Measurements from ENCODE around the gene SLC25A25. TPM values are rescaled to one million over a fixed set of nuclear protein-coding genes. Genes with fewer than 3 reads are reported as not detected.

The SLC25A25 gene
- total and polyA plus RNA-seq, 2 of the 8 experiments (the other 6 are each of a cell fraction or from before 2014, with no cell fraction given): 6.5 to 18.5 TPM

DNA sequence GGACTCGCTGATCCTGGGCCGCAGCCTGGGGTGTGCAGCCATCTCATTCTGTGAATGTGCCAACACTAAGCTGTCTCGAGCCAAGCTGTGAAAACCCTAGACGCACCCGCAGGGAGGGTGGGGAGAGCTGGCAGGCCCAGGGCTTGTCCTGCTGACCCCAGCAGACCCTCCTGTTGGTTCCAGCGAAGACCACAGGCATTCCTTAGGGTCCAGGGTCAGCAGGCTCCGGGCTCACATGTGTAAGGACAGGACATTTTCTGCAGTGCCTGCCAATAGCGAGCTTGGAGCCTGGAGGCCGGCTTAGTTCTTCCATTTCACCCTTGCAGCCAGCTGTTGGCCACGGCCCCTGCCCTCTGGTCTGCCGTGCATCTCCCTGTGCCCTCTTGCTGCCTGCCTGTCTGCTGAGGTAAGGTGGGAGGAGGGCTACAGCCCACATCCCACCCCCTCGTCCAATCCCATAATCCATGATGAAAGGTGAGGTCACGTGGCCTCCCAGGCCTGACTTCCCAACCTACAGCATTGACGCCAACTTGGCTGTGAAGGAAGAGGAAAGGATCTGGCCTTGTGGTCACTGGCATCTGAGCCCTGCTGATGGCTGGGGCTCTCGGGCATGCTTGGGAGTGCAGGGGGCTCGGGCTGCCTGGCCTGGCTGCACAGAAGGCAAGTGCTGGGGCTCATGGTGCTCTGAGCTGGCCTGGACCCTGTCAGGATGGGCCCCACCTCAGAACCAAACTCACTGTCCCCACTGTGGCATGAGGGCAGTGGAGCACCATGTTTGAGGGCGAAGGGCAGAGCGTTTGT lies 39.6 kb downstream of the SLC25A25 start:
- H2BK12ac ChIP-seq (ENCODE audit: low read depth, low read length): no peak overlapping the region
- no peak overlapping the region for H3K23ac ChIP-seq (ENCODE audit: insufficient read length)
- H3K79me1 ChIP-seq (ENCODE audit: low read depth, low read length): no peaks in the 10 kb centered on the region; the same call in 1 of the 2 replicates
- H4K20me1 ChIP-seq (replicated peaks in 1 of 2; ENCODE audit: control insufficient read depth in 1 of 2, insufficient read depth in 2 of 2, low read length in 2 of 2): peaks cover 3 to 12% of the 10 kb centered on the region in 2 experiments
- no peak overlapping the region for H3K4me3 ChIP-seq (ENCODE audit: extremely low read depth in 1 of 4, insufficient read depth in 2 of 4, low read depth in 3 of 4, low read length in 4 of 4)
- H3K18ac ChIP-seq (ENCODE audit: extremely low read depth, low read length): no peak overlapping the region
- H4K8ac ChIP-seq (ENCODE audit: extremely low read depth, insufficient read depth, low read length): no peak overlapping the region
- FAIRE-seq: no peak
- H3K4me2 ChIP-seq (ENCODE audit: insufficient read depth in 1 of 2, low read depth in 2 of 2, low read length in 2 of 2): no peak overlapping the region
- H3K4me1 ChIP-seq (replicated peaks in 1 of 4; ENCODE audit: control insufficient read depth in 3 of 4, insufficient read depth in 4 of 4, low read length in 3 of 4): no peaks in the 10 kb centered on the region
- H3K9ac ChIP-seq (replicated peaks in 1 of 4; ENCODE audit: extremely low read depth in 1 of 4, low read depth in 3 of 4, low read length in 3 of 4): no peak overlapping the region
- H4K5ac ChIP-seq (ENCODE audit: insufficient read length, low read depth, low read length): no peak overlapping the region
- H3K79me2 ChIP-seq (ENCODE audit: control insufficient read depth in 1 of 2, insufficient read depth in 2 of 2, low read length in 2 of 2): no peaks in the 10 kb centered on the region
- H2BK120ac ChIP-seq (replicated peaks; ENCODE audit: low read depth, low read length): no peak overlapping the region
- no peaks in the 10 kb centered on the region for H3K9me3 ChIP-seq (ENCODE audit: insufficient read depth in 2 of 2, low read depth in 1 of 2, low read length in 1 of 2)
- peaks cover 13 to 44% (median 38%) of the 10 kb centered on the region in 4 experiments for H3K36me3 ChIP-seq (ENCODE audit: control insufficient read depth in 2 of 4, insufficient read depth in 4 of 4, low read length in 3 of 4)
- no peaks in the 10 kb centered on the region for H3K27me3 ChIP-seq (replicated peaks in 1 of 4; ENCODE audit: control insufficient read depth in 3 of 4, extremely low read depth in 1 of 4, insufficient read depth in 3 of 4, low read length in 3 of 4)
- no peak overlapping the region for H2AFZ ChIP-seq (ENCODE audit: low read length)
- no peak overlapping the region for H4K91ac ChIP-seq (replicated peaks; ENCODE audit: insufficient read length, low read length)
- H3K56ac ChIP-seq (replicated peaks; ENCODE audit: insufficient read length, low read depth, low read length): no peak overlapping the region
- ChIA-PET CTCF (ENCODE audit: partially characterized antibody) (interaction anchor here (1.2 to 6.6 kb wide), 8 partner anchors 9 to 164 kb away, joined by 3 to 32 read pairs (median 4); no protein-coding TSS in a partner anchor), POLR2A (ENCODE audit: partially characterized antibody) (interaction anchor here (0.9 to 12.1 kb wide), 6 partner anchors 8 to 41 kb away, joined by 3 to 119 read pairs (median 19); partner anchors contain the start of gene NAIF1)
- H3K14ac ChIP-seq (ENCODE audit: insufficient read length): no peak overlapping the region
- H2BK5ac ChIP-seq (ENCODE audit: low read depth, low read length): no peak overlapping the region; the same call in 1 of the 2 replicates
- WGBS, 2 experiments (ENCODE audit: extremely low coverage in 1 of 2, insufficient coverage in 1 of 2, insufficient read length in 1 of 2, insufficient replicate concordance in 2 of 2, low coverage in 1 of 2, low lambda C conversion rate in 2 of 2, missing lambda C conversion rate in 1 of 2): 85% methylated on average over 18 of the region's 18 CpGs; no CpG with 5 or more reads in 1 of the 2 experiments
- H3K23me2 ChIP-seq (ENCODE audit: low read depth, low read length): no peaks in the 10 kb centered on the region
- no peak for DNase-seq (ENCODE audit: low read depth in 1 of 2, low spot score in 2 of 2)
- H3K27ac ChIP-seq (ENCODE audit: low read depth, low read length): no peak overlapping the region
- no peak overlapping the region for H3K4ac ChIP-seq (replicated peaks; ENCODE audit: insufficient read length, low read depth, low read length)
- H2BK15ac ChIP-seq (ENCODE audit: low read length): no peak overlapping the region
- no peak overlapping the region for H2BK20ac ChIP-seq (ENCODE audit: low read length)
- H2AK5ac ChIP-seq (ENCODE audit: low read depth, low read length): no peak overlapping the region
- TF ChIP-seq, protein P1, sequence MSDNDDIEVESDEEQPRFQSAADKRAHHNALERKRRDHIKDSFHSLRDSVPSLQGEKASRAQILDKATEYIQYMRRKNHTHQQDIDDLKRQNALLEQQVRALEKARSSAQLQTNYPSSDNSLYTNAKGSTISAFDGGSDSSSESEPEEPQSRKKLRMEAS (IDR thresholded peaks at IDR 0.05): no peak
- TF ChIP-seq CEBPB (IDR thresholded peaks at IDR 0.05; ENCODE audit: low read depth, low read length): no peak
- no peak for TF ChIP-seq GABPA (IDR thresholded peaks at IDR 0.05; ENCODE audit: borderline replicate concordance, insufficient read depth, low read length)
- no peak; the same call in none of the 2 replicates for TF ChIP-seq POLR2AphosphoS5 (IDR thresholded peaks at IDR 0.05; ENCODE audit: low read depth, low read length)
- no peak for TF ChIP-seq GTF2F1 (IDR thresholded peaks at IDR 0.05; ENCODE audit: borderline replicate concordance, low read depth, low read length)
- no peak for TF ChIP-seq SAP30 (IDR thresholded peaks at IDR 0.05; ENCODE audit: insufficient read depth, insufficient replicate concordance, low read length)
- TF ChIP-seq RXRA (IDR thresholded peaks at IDR 0.05; ENCODE audit: insufficient read depth, low read depth, low read length): no peak
- TF ChIP-seq SP4 (IDR thresholded peaks at IDR 0.05; ENCODE audit: low read length): no peak
- no peak for TF ChIP-seq HDAC2 (IDR thresholded peaks at IDR 0.05; ENCODE audit: borderline replicate concordance in 1 of 2, low read depth in 2 of 2, low read length in 2 of 2)
- TF ChIP-seq TEAD4 (IDR thresholded peaks at IDR 0.05; ENCODE audit: low read depth, low read length): no peak
- no peak for TF ChIP-seq TAF1 (IDR thresholded peaks at IDR 0.05; ENCODE audit: low read depth, low read length)
- no peak for TF ChIP-seq RBBP5 (IDR thresholded peaks at IDR 0.05; ENCODE audit: borderline replicate concordance, low read depth, low read length)
